ENCODE measurements around the gene LRP2. TPM values are rescaled to one million over a fixed set of nuclear protein-coding genes. Genes with fewer than 3 reads are reported as not detected.

LRP2 gene
- total RNA-seq, 6 donors from 2014 or later = 20.0 to 56.5 (median 27.5) TPM

GRCh38 chr2:169175112-169175511, 187.2 kb downstream of the LRP2 start:
- DNase-seq (no peak), ATAC-seq (ENCODE audit: low FRiP score in 2 of 2) (no peak)
- H3K4me1 ChIP-seq = no peaks in the 10 kb centered on the region
- H3K4me3 ChIP-seq = no peak overlapping the region
- WGBS, 2 donors = 91 to 93% methylated on average over 10 of the region's 10 CpGs
- H3K27me3 ChIP-seq = no peaks in the 10 kb centered on the region
- H3K27ac ChIP-seq = no peak overlapping the region
- no peaks in the 10 kb centered on the region for H3K36me3 ChIP-seq
- H3K9me3 ChIP-seq = no peaks in the 10 kb centered on the region
- no peak for TF ChIP-seq EP300 (IDR thresholded peaks at IDR 0.05)
- TF ChIP-seq CTCF (IDR thresholded peaks at IDR 0.05) = no peak
- no peak for TF ChIP-seq POLR2AphosphoS5 (IDR thresholded peaks at IDR 0.05)
- TF ChIP-seq POLR2A (IDR thresholded peaks at IDR 0.05) = no peak

- Histone ChIP-seq H3K9me3 (no peaks in the 10 kb centered on the region), H3K27me3 (no peaks in the 10 kb centered on the region), H3K4me3 (no peak overlapping the region), H3K27ac (no peak overlapping the region), H3K4me1 (no peaks in the 10 kb centered on the region), H3K36me3 (no peaks in the 10 kb centered on the region)
- peak in 1 of 2 donors; percentile 42 for DNase-seq
- 83 to 91% methylated on average over 7 to 9 of the region's 9 CpGs for WGBS, 2 donors
- TF ChIP-seq CTCF (IDR thresholded peaks at IDR 0.05) (no peak), EP300 (IDR thresholded peaks at IDR 0.05) (no peak), POLR2A (IDR thresholded peaks at IDR 0.05) (no peak), POLR2AphosphoS5 (IDR thresholded peaks at IDR 0.05) (no peak)
- ATAC-seq (ENCODE audit: low FRiP score in 2 of 2) = no peak
Measured at GRCh38 chr2:169173876-169174275, 188.5 kb downstream of the LRP2 start.

GRCh38 chr2:169172914-169173313, 189.4 kb downstream of the LRP2 start:
- TF ChIP-seq CTCF (IDR thresholded peaks at IDR 0.05) (no peak), EP300 (IDR thresholded peaks at IDR 0.05) (no peak), POLR2A (IDR thresholded peaks at IDR 0.05) (no peak), POLR2AphosphoS5 (IDR thresholded peaks at IDR 0.05) (no peak)
- Histone ChIP-seq H3K36me3 (no peaks in the 10 kb centered on the region), H3K27ac (no peak overlapping the region), H3K4me1 (no peaks in the 10 kb centered on the region), H3K27me3 (no peaks in the 10 kb centered on the region), H3K4me3 (no peak overlapping the region), H3K9me3 (no peaks in the 10 kb centered on the region)
- WGBS, 2 donors = 78 to 83% methylated on average over 2 of the region's 2 CpGs
- no peak for DNase-seq
- no peak for ATAC-seq (ENCODE audit: low FRiP score in 2 of 2)

GRCh38 chr2:169172151-169172735, 190.1 kb downstream of the LRP2 start:
- no peak overlapping the region for H3K27ac ChIP-seq
- ATAC-seq (ENCODE audit: low FRiP score in 2 of 2) = no peak
- H3K4me1 ChIP-seq = no peaks in the 10 kb centered on the region
- no peak for DNase-seq
- no peaks in the 10 kb centered on the region for H3K36me3 ChIP-seq
- H3K4me3 ChIP-seq = no peak overlapping the region
- no peaks in the 10 kb centered on the region for H3K27me3 ChIP-seq
- 68 to 80% methylated on average over 2 of the region's 2 CpGs for WGBS, 2 donors
- no peaks in the 10 kb centered on the region for H3K9me3 ChIP-seq
- TF ChIP-seq EP300 (IDR thresholded peaks at IDR 0.05) (no peak), CTCF (IDR thresholded peaks at IDR 0.05) (no peak), POLR2A (IDR thresholded peaks at IDR 0.05) (no peak), POLR2AphosphoS5 (IDR thresholded peaks at IDR 0.05) (no peak)

- TF ChIP-seq POLR2A (IDR thresholded peaks at IDR 0.05) = no peak
- no peak for TF ChIP-seq POLR2AphosphoS5 (IDR thresholded peaks at IDR 0.05)
- no peak for TF ChIP-seq CTCF (IDR thresholded peaks at IDR 0.05)
- TF ChIP-seq EP300 (IDR thresholded peaks at IDR 0.05) = no peak
- no peaks in the 10 kb centered on the region for H3K9me3 ChIP-seq
- 97 to 98% methylated on average over 3 of the region's 3 CpGs for WGBS, 2 donors
- no peak overlapping the region for H3K4me3 ChIP-seq
- DNase-seq = no peak
- no peaks in the 10 kb centered on the region for H3K4me1 ChIP-seq
- no peaks in the 10 kb centered on the region for H3K36me3 ChIP-seq
- no peak for ATAC-seq (ENCODE audit: low FRiP score in 2 of 2)
- H3K27ac ChIP-seq = no peak overlapping the region
- H3K27me3 ChIP-seq = no peaks in the 10 kb centered on the region
Measured at GRCh38 chr2:169165791-169166190, 196.5 kb downstream of the LRP2 start.

Data from upper lobe of left lung (tissue), 6 donors.